Thyroid gland (tissue), 4 donors: Measurements from ENCODE around the gene LARGE1.

Source experiments
- CTCF ChIP-seq, 6 experiments: fragments of 200-600 bp in 3 of 6; fragments of 450-650 bp in 3 of 6; sonication (generic) in 3 of 6; IDR thresholded peaks; one replicate each; pipeline ENCODE4 v1.5.1; 2016 to 2019; ENCODE audit warnings: antibody characterized with exemption in 6 of 6, mild to moderate bottlenecking in 2 of 6, inconsistent platforms in 1 of 6, moderate library complexity in 1 of 6
- POLR2A ChIP-seq, 2 donors: fragments of 450-650 bp; IDR thresholded peaks; one replicate each; pipeline ENCODE4 v1.6.1; 2017; ENCODE audit warnings: antibody characterized with exemption in 2 of 2, mild to moderate bottlenecking in 2 of 2, moderate library complexity in 1 of 2

- no peak for TF ChIP-seq CTCF (IDR thresholded peaks at IDR 0.05)
- no peak for TF ChIP-seq POLR2A (IDR thresholded peaks at IDR 0.05)
These were observed 540.4 kb downstream of the LARGE1 start for GRCh38 chr22:33379836-33380235.
